Adrenal gland (tissue), 12 donors: ENCODE measurements around the gene RAD51B. TPM values are rescaled to one million over a fixed set of nuclear protein-coding genes. Genes with fewer than 3 reads are reported as not detected.

Source experiments
- DNase-seq, 7 donors: peaks; one replicate each; pipeline ENCODE4 v3.0.0-alpha.2; 2019 to 2020
- H3K27ac ChIP-seq, 5 donors: fragments of 200-600 bp; sonication (generic) in 4 of 5; 1 replicate in 3 of 5; 2 replicates in 2 of 5; pipeline versions ENCODE4 v1.5.1 to v1.8.0; 2016 to 2020; ENCODE audit warnings: mild to moderate bottlenecking in 1 of 5
- H3K27me3 ChIP-seq: fragments of 200-600 bp; 2 replicates; pipeline ENCODE4 v1.8.0; 2021
- H3K36me3 ChIP-seq, 2 donors: fragments of 200-600 bp; replicated peaks in 1 of 2; 1 replicate in 1 of 2; 2 replicates in 1 of 2; pipeline versions ENCODE4 v1.5.1 to v1.8.0; 2018 to 2022
- H3K4me1 ChIP-seq, 2 donors: fragments of 200-600 bp; replicated peaks in 1 of 2; 1 replicate in 1 of 2; 2 replicates in 1 of 2; pipeline versions ENCODE4 v1.5.1 to v1.8.0; 2018 to 2021
- H3K4me3 ChIP-seq, 4 donors: fragments of 200-600 bp; sonication (generic) in 3 of 4; one replicate each; pipeline ENCODE4 v1.5.1; 2016 to 2018
- H3K9me3 ChIP-seq, 3 donors: fragments of 200-600 bp; sonication (generic) in 1 of 3; replicated peaks in 1 of 3; 1 replicate in 2 of 3; 2 replicates in 1 of 3; pipeline versions ENCODE4 v1.5.1 to v1.8.0; 2016 to 2021
- CTCF ChIP-seq, 6 experiments: fragments of 450-650 bp in 4 of 6; fragments of 200-600 bp in 2 of 6; sonication (generic) in 1 of 6; IDR thresholded peaks; 1 replicate in 5 of 6; 2 replicates in 1 of 6; pipeline versions ENCODE4 v1.5.1 to v1.8.0; 2016 to 2021; ENCODE audit warnings: antibody characterized with exemption in 6 of 6, mild to moderate bottlenecking in 2 of 6, moderate library complexity in 1 of 6
- POLR2A ChIP-seq, 2 donors: fragments of 450-650 bp; IDR thresholded peaks; one replicate each; pipeline ENCODE4 v1.6.1; 2017; ENCODE audit warnings: antibody characterized with exemption in 2 of 2, mild to moderate bottlenecking in 2 of 2, moderate library complexity in 1 of 2
- whole genome bisulfite sequencing, 4 donors: extraction: QIAGEN DNeasy Blood & Tissue Kit in 2 of 4; methylation state at CpG; one replicate each; pipeline versions ENCODE4 v1.1.5 to v1.1.7; 2013 to 2017; 5-methylcytosine and 5-hydroxymethylcytosine counted together
- intact Hi-C, 2 donors: fragments of 100-400 bp; cut with DNase I; formaldehyde crosslinking; loops; one replicate each; pipeline versions ENCODE4 v1.14.1 to v1.15.0; 2022 to 2023
- polyA plus RNA-seq, 3 donors: library from polyadenylated mRNA; stranded (reverse); fragments of 200-250 nt in 2 of 3; fragments of 350-450 nt in 1 of 3; fragmentation: Illumina TruSeq in 1 of 3; extraction: RNeasy Lipid Tissue Mini Kit (QIAGEN cat#74804) in 1 of 3; gene quantifications; one replicate each; pipeline ENCODE4 v1.2.3, GENCODE V29; 2013 to 2014
- total RNA-seq, 9 donors: library from RNA; depleted of rRNA in 4 of 9; stranded (reverse); fragments of >200 nt in 4 of 9; fragments of 120-200 nt in 1 of 9; fragmentation: NEBNext Ultra II Directional in 1 of 9; extraction: Animal tissue kit (Norgen Biotek cat#: 25700) in 1 of 9; gene quantifications; one replicate each; pipeline versions ENCODE4 v1.1.0 to v1.2.4, GENCODE V29; 2013 to 2023
- donor health status: healthy with polysubstance abuse.
- donor health status: Bipolar disorder and iron deficiency.
- donor health status: DM: yes; HTN: yes; CAD: no.
- donor health status: DM: no; HTN: no; CAD: no.
- donor health status: DM: no; HTN: no; CAD: no.
- donor health status: DM: yes; HTN: yes; CAD: no.

The RAD51B gene
- total and polyA plus RNA-seq, 12 donors, result 2.3 to 24.6 (median 12.4) TPM

GRCh38 chr14:68367536-68367935, 548.0 kb downstream of the RAD51B start:
- no peaks in the 10 kb centered on the region for H3K36me3 ChIP-seq
- TF ChIP-seq POLR2A (IDR thresholded peaks at IDR 0.05), result no peak
- TF ChIP-seq CTCF (IDR thresholded peaks at IDR 0.05), result no peak
- H3K27ac ChIP-seq, result peak overlapping the region in 3 of 5 donors; percentile 8 to 41 (median 38)
- peaks cover 23 to 53% of the 10 kb centered on the region in 2 donors for H3K4me1 ChIP-seq
- peak overlapping the region in 1 of 4 donors; percentile 10 for H3K4me3 ChIP-seq
- 7 to 20% (median 15%) methylated on average over 5 of the region's 5 CpGs for WGBS, 4 donors
- no peaks in the 10 kb centered on the region for H3K27me3 ChIP-seq
- DNase-seq, result no peak
- intact Hi-C loops, result no loop called here
- no peaks in the 10 kb centered on the region for H3K9me3 ChIP-seq

DNA sequence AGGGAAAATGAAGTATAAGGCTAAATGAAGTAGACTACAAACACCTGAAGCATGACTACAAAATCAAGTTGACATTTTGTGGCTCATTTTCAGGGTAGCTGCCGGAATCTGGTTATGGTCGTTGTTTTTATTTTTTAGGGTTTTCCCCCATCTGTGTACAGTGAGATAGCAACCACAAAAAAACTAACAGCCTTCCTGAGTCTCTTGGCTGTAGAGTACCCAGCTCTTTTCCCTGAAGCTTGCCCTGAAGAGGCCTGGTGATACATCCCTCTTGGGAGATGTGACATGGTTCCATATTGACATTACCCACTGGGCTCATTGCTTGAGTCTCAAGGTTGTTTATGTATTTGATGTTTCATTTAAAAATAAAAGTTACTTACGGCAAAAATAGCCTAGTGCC, 549.3 kb downstream of the RAD51B start:
- no peak overlapping the region for H3K4me3 ChIP-seq
- H3K27me3 ChIP-seq, result no peaks in the 10 kb centered on the region
- intact Hi-C loops, result no loop called here
- WGBS, 4 donors, result 79 to 87% (median 84%) methylated on average over 3 of the region's 3 CpGs
- DNase-seq, result no peak
- no peaks in the 10 kb centered on the region for H3K36me3 ChIP-seq
- H3K4me1 ChIP-seq, result peaks cover 23 to 53% of the 10 kb centered on the region in 2 donors
- no peaks in the 10 kb centered on the region for H3K9me3 ChIP-seq
- H3K27ac ChIP-seq, result peak overlapping the region in 1 of 5 donors; percentile 14
- TF ChIP-seq POLR2A (IDR thresholded peaks at IDR 0.05) (no peak), CTCF (IDR thresholded peaks at IDR 0.05) (no peak)

DNA sequence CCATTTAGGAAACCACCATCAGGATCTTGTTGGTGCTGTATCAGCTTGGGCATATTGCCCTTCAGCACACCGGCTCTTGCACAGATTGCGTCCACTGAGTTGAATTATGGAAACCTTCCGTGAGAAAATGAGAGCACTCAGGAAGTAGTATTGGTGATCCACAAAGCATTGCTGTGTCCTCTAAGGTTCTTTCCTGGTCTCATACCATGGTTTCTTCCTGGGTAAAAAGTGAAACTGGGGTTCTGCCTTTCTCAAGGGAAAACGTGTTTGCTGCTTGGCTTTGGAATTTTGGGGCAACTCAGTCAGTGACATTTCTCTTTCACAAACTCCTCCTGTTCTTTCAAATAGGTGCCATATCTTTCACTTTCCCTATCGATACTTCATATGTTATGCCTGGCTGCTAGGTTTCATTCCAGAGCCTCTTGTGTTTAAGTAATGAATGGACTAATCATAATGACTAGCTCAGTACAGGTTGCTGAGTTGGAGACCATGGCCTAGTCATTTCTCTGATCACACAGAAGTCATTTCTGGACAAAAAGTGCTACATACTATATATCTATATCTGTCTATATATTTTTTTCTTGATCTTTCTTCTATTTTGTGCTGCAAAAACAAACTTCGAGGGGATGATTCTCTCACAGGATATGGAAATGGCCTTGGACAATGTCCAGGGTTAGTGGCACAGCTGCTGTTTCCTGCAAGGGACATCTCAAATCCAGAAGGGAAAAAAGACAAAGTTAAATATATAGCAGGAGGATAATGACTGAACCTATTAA, 549.9 kb downstream of the RAD51B start:
- H3K4me1 ChIP-seq, result peaks cover 21 to 53% of the 10 kb centered on the region in 2 donors
- intact Hi-C loops, result loop anchor here in 1 of 2 donors (10.0 kb wide), 1 partner anchor 65 kb away; no protein-coding TSS in a partner anchor
- DNase-seq, result peak in 2 of 7 donors; percentile 13 to 31
- H3K9me3 ChIP-seq, result no peaks in the 10 kb centered on the region
- H3K27ac ChIP-seq, result peak overlapping the region in 2 of 5 donors; percentile 14 to 20
- TF ChIP-seq CTCF (IDR thresholded peaks at IDR 0.05) (no peak), POLR2A (IDR thresholded peaks at IDR 0.05) (no peak)
- no peak overlapping the region for H3K4me3 ChIP-seq
- WGBS, 4 donors, result 41 to 51% (median 49%) methylated on average over 6 of the region's 6 CpGs
- no peaks in the 10 kb centered on the region for H3K36me3 ChIP-seq
- no peaks in the 10 kb centered on the region for H3K27me3 ChIP-seq

GRCh38 chr14:68370057-68370360, 550.4 kb downstream of the RAD51B start:
- H3K27ac ChIP-seq, result no peak overlapping the region
- H3K36me3 ChIP-seq, result no peaks in the 10 kb centered on the region
- intact Hi-C loops, result loop anchor here in 1 of 2 donors (10.0 kb wide), 1 partner anchor 65 kb away; no protein-coding TSS in a partner anchor
- peaks cover 20 to 51% of the 10 kb centered on the region in 2 donors for H3K4me1 ChIP-seq
- no peaks in the 10 kb centered on the region for H3K27me3 ChIP-seq
- TF ChIP-seq POLR2A (IDR thresholded peaks at IDR 0.05), result no peak
- TF ChIP-seq CTCF (IDR thresholded peaks at IDR 0.05), result no peak
- H3K4me3 ChIP-seq, result no peak overlapping the region
- DNase-seq, result no peak
- H3K9me3 ChIP-seq, result no peaks in the 10 kb centered on the region
